Heart left ventricle (tissue), 13 donors: Measurements from ENCODE around the gene DIP2C.

ENCODE experiments used
- POLR2A ChIP-seq, 2 donors: fragments of 450-650 bp; IDR thresholded peaks; one replicate each; pipeline ENCODE4 v1.6.1; 2017; ENCODE audit warnings: antibody characterized with exemption in 2 of 2, mild to moderate bottlenecking in 2 of 2, moderate library complexity in 2 of 2
- TF ChIP-seq, protein P1 (sequence below), 12 donors: fragments of 200-600 bp; sonication (generic) in 4 of 12; IDR thresholded peaks; one replicate each; pipeline versions ENCODE4 v1.5.0 to v1.8.0; 2018 to 2022; ENCODE audit warnings: antibody characterized with exemption in 12 of 12, mild to moderate bottlenecking in 5 of 12
- donor health status: ischemic (EF 13 %, LVEDD 7.1; RV severe dilation, severe dysfunction).
- donor health status: DM: no; HTN: yes; CAD: no.
- donor health status: DM: no; HTN: no; CAD: no.
- donor health status: ischemic (EF 25% LVEDD 6.9; RV normal size, moderate dysfunction).
- donor health status: ischemic (EF 25% LVEDD 5.7; RV mildly dilated, moderate dysfunction).
- donor health status: ischemic (EF 35%, LVEDD 5.7; RV mildly dilated, moderate dysfunction).
- donor health status: nonischemic (EF 11% LVEDD 7.7; RV severe dilation, severe dysfunction).
- donor health status: DM: yes; HTN: yes; CAD: no.
- donor health status: PGD.
- donor health status: ischemic (EF 29% LVEDD 5.4; RV normal size, mild dysfunction).
- donor health status: nonischemic (EF 23%, LVEDD 6.1; RV moderate dilation, normal function).

DNA sequence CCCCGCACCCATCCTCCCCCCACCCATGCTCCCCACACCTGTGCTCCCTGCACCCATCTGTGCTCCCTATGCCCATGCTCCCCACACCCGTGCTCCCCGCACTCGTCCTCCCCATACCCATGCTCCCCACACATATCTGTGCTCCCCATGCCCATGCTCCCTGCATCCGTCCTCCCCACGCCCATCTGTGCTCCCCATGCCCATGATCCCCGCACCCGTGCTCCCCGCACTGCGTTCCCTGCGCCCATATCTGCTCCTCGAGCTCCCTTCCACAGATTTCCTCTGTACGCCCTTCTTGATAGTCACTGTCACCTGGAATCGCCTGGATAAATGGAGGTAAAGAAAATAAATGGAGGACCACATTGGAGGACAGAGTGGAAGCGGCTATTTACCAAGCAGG is 9.9 kb downstream of the DIP2C start:
- TF ChIP-seq, protein P1, sequence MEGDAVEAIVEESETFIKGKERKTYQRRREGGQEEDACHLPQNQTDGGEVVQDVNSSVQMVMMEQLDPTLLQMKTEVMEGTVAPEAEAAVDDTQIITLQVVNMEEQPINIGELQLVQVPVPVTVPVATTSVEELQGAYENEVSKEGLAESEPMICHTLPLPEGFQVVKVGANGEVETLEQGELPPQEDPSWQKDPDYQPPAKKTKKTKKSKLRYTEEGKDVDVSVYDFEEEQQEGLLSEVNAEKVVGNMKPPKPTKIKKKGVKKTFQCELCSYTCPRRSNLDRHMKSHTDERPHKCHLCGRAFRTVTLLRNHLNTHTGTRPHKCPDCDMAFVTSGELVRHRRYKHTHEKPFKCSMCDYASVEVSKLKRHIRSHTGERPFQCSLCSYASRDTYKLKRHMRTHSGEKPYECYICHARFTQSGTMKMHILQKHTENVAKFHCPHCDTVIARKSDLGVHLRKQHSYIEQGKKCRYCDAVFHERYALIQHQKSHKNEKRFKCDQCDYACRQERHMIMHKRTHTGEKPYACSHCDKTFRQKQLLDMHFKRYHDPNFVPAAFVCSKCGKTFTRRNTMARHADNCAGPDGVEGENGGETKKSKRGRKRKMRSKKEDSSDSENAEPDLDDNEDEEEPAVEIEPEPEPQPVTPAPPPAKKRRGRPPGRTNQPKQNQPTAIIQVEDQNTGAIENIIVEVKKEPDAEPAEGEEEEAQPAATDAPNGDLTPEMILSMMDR (IDR thresholded peaks at IDR 0.05): no peak
- TF ChIP-seq POLR2A (IDR thresholded peaks at IDR 0.05): no peak
